Measurements from ENCODE around the gene TBC1D17.

TBC1D17 gene

GRCh38 chr19:49877020-49877878 lies at the start of gene TBC1D17, which contains the start of gene AKT1S1:
TBC1D17 (plus strand) TSS chr19:49877702; CDS start chr19:49877724, 22 bp downstream.
AKT1S1 (minus strand) TSS chr19:49877355; CDS start chr19:49873295, 4,060 bp downstream.
- DNase-seq = peak; percentile 100

DNA sequence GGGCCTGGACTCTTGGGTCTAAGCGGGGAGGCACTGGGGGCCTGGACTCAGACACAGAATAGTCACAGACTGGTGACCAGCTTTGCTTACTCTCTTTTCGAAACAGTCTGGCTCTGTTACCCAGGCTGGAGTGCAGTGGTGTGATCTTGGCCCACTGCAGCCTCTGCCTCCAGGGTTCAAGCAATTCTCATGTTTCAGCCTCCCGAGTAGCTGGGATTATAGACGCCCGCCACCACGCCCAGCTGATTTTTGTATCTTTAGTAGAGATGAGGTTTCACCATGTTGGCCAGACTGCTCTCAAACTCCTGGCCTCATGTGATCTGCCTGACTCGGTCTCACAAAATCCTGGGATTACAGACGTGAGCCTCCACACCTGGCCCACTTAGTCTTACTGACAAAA lies 48.3 kb upstream of the TBC1D17 start:
- DNase-seq = no peak

DNA sequence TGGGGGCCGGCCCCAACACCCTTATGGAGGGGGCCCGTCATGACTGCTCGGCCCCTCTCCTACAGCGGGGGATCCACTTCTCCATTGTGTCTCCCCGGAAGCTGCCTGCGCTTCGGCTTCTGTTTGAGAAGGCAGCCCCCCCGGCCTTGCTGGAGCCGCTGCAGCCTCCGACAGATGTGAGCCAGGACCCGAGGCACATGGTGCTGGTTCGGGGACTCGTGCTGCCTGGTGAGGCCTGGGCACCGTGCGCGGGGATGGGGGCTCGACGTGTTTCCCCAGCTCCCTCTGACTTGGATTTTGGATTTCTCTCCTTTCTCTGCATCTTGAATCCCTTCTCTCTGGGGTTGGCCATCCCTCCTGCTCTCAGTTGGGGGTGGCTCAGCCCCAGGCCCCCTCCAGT lies 47.8 kb upstream of the TBC1D17 start:
- no peak for DNase-seq

GRCh38 chr19:49830766-49831165 lies 46.7 kb upstream of the TBC1D17 start:
- DNase-seq = no peak

DNA sequence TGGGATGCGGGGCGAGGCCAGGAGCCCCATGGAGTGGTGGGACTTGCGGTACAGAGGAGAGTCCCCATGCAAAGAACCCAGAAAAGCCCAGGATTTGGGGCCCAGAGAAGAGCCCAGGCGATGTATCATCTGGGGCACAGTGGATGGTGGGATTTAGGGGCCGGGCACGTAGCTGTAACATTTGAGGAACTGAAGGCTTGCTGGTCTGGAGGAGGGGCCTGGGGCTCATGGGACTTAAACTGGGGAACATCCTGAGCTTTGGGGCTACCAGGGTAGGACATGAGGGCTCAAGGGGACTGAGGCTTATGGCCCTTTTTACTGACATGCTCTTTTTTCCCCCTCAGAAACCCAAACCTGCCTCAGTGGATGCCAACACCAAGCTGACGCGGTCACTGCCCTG lies 45.9 kb upstream of the TBC1D17 start:
- no peak for DNase-seq

- DNase-seq = no peak
Observed at GRCh38 chr19:49832556-49832955, 44.9 kb upstream of the TBC1D17 start.

GRCh38 chr19:49833599-49833998 lies 43.9 kb upstream of the TBC1D17 start:
- no peak for DNase-seq

DNA sequence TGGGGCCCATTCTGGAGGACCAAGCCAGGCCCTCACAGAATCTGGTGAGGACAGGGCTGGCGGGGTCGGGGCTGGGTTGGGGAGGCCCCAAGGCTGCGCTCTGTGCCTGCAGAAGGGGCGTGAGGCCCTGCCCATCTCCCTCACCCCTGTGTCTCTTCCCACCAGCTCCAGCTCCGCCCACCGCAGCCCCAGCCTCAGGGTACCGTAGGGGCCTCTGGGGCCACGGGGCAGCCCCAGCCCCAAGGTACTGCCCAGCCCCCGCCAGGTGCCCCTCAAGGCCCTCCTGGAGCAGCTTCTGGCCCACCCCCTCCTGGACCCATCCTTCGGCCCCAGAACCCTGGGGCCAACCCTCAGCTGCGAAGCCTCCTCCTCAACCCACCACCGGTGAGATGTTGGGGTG lies 41.9 kb upstream of the TBC1D17 start:
- no peak for DNase-seq

DNA sequence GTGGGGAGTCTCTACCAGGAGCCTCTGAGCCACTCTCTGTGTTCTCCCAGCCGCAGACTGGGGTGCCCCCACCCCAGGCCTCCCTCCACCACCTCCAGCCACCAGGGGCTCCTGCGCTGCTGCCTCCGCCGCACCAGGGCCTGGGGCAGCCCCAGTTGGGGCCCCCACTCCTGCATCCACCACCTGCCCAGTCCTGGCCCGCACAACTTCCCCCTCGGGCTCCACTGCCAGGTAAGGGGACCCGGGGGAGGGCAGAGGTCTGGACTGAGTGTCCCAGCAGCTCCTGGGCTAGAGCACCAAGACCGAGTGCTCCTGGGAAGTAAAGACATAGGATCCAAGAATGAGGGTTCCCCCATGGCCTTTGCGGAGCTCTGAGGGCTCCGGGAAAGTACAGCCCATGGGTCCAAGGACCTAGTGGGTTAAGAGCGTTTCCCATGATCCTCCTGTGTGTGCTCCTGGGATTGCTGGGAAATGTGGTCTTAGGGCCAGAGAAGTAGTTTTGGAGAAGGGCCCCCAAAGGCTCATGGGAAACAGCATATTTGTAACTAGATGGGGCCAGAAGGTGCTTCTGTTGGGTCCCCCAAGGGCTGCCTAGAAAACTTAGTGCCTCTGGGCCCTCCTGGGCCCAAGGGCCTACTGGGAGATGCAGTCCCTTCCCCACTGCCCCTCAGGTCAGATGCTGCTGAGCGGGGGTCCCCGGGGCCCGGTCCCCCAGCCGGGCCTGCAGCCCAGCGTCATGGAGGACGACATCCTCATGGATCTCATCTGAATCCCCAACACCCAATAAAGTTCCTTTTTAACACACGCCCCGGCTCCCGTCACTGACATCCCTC lies 41.1 kb upstream of the TBC1D17 start:
- no peak for DNase-seq

GRCh38 chr19:49837009-49837310 lies 40.5 kb upstream of the TBC1D17 start:
- no peak for DNase-seq

GRCh38 chr19:49837425-49837824 lies 40.1 kb upstream of the TBC1D17 start:
- DNase-seq = no peak

DNA sequence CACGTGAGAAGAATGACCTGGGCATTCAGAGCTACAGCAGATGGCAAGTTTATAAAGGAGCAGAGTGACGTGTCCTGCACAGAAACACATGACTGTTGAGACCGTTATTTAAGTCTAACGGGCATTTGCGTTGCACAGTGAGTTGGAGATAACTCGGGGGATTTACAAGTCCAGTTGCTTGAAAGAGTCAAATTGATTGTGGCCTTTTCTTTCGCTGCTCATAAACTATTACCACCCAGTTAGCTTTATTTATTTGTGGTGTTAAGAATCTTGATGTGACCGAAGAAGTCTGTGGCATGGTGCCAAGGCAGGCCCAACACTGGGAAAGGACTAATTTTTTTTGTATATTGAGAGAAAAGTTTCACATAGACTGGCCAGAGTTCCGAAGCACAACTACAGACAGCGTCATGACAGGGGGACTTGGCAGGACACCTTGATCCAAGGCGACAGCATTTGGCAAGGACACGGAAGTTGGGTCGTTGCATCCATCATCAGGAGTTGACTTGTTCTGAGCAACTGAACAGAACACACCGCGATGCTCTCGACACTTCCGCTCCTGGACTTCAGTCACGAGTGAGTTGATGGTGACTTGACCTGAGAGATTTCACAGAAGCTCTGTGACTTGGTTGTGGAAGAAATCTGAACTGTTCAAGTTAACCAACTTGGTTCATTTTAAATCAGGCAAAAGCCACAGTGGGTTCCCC lies 38.5 kb upstream of the TBC1D17 start:
- DNase-seq = no peak

- DNase-seq = no peak
Observed at GRCh38 chr19:49839713-49840112, 37.8 kb upstream of the TBC1D17 start.

DNA sequence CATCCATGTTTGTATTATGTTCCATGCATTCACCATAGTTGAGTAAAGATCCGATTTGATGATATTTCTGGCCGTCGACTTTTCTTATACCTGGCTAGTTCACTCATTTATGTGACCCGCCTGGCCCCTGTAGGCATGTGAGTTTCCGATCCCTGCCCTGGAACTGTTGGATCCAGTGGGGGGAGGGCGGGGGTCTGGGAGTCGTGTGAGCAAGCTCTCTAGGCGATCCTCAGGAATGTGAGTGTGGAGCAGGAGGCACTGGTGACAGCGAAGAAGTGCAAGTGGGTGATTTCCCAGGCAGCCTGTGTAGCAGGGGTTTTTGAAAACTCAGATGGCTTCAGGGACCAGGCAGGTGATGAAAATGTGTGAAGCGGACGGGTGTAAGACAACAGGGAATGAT lies 37.2 kb upstream of the TBC1D17 start:
- DNase-seq = no peak

DNA sequence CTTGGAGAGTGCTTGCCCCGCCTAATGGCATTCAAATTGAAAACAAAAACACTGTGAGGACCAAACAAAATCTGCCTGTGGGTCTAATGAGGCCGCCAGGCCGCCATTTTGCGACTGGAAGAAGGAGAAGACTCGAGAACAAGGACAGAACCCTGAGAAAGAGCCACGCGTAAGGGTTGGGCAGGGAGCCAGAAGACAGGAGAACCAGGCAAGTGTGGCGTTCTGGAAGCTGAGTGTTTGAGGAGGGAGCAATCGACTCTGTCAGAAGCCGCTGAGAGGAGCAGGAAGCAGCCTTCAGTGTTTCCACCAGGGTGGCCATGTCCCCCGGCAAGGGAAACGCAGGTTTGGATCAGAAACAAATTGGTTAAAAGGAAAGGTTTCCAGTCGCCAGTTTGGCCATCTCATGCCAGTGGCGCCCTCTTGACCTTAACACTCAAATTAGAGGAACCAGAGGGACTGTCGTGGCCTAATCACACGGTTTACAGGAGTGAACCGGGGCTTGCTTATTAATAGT lies 36.7 kb upstream of the TBC1D17 start:
- DNase-seq = no peak

DNA sequence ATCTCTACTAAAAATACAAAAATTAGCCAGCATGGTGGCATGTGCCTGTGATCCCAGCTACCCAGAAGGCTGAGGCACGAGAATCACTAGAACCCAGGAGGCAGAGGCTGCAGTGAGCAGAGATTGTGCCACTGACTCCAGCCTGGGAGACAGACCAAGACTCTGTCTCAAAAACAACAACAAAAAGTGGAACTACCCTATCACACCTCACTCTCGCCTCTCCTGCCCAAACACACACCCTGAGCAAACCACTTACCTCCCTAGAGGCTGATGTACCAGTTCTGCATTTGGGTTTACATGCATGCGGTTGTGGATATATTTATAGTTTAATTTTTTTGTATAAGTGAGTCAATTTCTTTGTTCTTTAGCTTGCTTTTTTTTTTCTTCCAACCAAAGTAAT lies 34.2 kb upstream of the TBC1D17 start:
- no peak for DNase-seq

- DNase-seq = no peak
Observed at GRCh38 chr19:49844138-49845095, 33.1 kb upstream of the TBC1D17 start.

GRCh38 chr19:49845414-49845813 lies 32.1 kb upstream of the TBC1D17 start:
- DNase-seq = no peak

DNA sequence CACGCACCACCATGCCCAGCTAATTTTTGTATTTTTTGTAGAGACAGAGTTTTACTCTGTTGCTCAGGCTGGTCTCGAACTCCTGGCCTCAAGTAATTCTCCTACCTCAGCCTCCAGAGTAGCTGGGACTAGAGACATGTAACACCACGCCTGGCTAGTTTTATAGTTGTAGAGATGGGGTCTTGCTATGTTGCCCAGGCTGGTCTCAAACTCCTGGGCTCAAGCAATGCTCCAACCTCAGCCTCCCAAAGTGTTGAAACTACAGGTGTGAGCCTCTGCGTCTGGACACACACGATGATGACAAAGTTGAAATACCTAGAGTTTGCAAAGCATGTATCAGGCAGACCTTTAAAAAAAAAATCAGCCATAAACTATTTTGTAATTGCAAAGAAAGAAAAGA lies 31.1 kb upstream of the TBC1D17 start:
- no peak for DNase-seq

DNA sequence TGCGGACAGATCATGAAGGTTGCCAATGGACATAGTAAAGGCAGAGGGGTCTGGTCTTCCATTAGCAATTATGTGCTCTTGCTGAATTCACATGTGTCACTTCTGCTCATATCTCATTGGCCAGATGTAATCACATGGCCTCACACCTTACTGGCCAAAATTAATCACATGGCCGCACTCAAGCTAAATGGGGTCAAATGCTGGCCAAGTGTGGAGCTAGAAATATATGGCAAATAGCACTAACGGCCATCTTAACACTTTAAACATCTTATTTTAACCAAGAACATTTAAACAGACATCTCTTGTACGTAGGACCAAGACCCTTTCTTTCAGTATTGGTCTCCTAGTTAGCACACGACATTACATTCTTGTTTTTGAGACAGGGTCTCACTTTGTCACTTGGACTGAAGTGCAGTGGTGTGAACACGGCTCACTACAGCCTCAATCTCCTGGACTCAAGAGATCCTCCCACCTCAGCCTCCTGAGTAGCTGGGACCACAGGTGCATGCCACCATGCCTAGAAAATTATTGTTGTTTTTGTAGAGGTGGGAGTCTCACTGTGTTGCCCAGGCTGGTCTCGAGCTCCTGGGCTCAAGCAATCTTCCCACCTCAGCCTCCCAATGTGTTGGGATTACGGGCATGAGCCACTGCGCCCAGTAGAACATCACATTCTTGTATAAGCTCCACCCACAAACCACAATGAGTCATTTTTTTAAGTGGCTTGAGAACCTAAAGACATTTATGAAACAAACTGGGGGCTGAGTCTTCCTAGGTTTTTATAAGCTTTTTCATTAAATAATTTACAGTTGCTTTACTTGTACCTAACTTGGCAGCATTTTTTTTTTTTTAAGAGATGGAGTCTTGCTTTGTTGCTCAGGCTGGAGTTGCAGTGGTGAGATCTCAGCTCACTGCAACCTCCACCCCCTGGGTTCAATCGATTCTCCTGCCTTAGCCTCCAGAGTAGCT lies 29.5 kb upstream of the TBC1D17 start:
- peak; percentile 49 for DNase-seq

DNA sequence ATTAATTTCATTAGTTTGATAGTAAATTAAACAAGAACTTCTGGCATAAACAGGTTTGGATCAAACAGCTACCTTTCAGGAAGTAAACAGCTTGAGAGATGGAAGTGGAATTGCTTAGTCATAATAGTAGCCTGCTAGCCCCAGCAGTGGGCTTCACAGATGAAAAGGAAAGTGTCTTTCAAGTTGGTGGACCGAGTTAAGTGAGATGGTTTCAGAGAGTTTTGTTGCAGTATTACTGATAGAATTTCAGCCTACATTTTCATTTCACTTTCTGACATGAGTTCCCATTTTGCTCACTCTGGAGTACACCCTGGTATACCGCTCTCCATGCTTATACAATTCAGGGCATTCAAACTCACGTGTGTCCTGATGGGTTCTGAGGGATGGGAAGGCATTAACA lies 28.6 kb upstream of the TBC1D17 start:
- DNase-seq = no peak

Measured in CD4-positive, alpha-beta T cell treated with Interleukin-17A for 1 hour (primary cell).